Measurements from ENCODE around the gene YARS1. TPM values are rescaled to one million over a fixed set of nuclear protein-coding genes. Genes with fewer than 3 reads are reported as not detected.

The YARS1 gene
- total RNA-seq, 4 donors from 2014 or later = 24.8 to 40.0 (median 30.2) TPM

- no peak for TF ChIP-seq POLR2A (IDR thresholded peaks at IDR 0.05)
- TF ChIP-seq CTCF (IDR thresholded peaks at IDR 0.05) = no peak
- no peak overlapping the region for H3K4me3 ChIP-seq (ENCODE audit: low read depth, poor library complexity, severe bottlenecking)
- 60 to 62% methylated on average over 19 to 27 of the region's 32 CpGs for WGBS, 2 donors
- intact Hi-C loops (cut with DNase I; ENCODE audit: low total_unique reads) = loop anchor here (5.0 kb wide), 1 partner anchor 57 kb away; no protein-coding TSS in a partner anchor
- no peak for DNase-seq (ENCODE audit: low spot score in 2 of 2)
Observed at GRCh38 chr1:32769524-32770220, 47.5 kb downstream of the YARS1 start.

GRCh38 chr1:32768110-32768850 lies 48.9 kb downstream of the YARS1 start:
- intact Hi-C loops (cut with DNase I; ENCODE audit: low total_unique reads) = no loop called here
- DNase-seq (ENCODE audit: low spot score in 2 of 2) = no peak
- 69 to 75% methylated on average over 16 of the region's 16 CpGs for WGBS, 2 donors
- TF ChIP-seq POLR2A (IDR thresholded peaks at IDR 0.05) = no peak
- no peak for TF ChIP-seq CTCF (IDR thresholded peaks at IDR 0.05)
- no peak overlapping the region for H3K4me3 ChIP-seq (ENCODE audit: low read depth, poor library complexity, severe bottlenecking)

GRCh38 chr1:32767641-32768040 lies 49.5 kb downstream of the YARS1 start:
- H3K4me3 ChIP-seq (ENCODE audit: low read depth, poor library complexity, severe bottlenecking) = no peak overlapping the region
- no peak for TF ChIP-seq CTCF (IDR thresholded peaks at IDR 0.05)
- TF ChIP-seq POLR2A (IDR thresholded peaks at IDR 0.05) = no peak
- DNase-seq (ENCODE audit: low spot score in 2 of 2) = no peak
- 50 to 53% methylated on average over 5 of the region's 5 CpGs for WGBS, 2 donors
- intact Hi-C loops (cut with DNase I; ENCODE audit: low total_unique reads) = no loop called here

GRCh38 chr1:32767156-32767555 lies 50.0 kb downstream of the YARS1 start:
- 63 to 72% methylated on average over 8 of the region's 8 CpGs for WGBS, 2 donors
- intact Hi-C loops (cut with DNase I; ENCODE audit: low total_unique reads) = no loop called here
- TF ChIP-seq POLR2A (IDR thresholded peaks at IDR 0.05) (no peak), CTCF (IDR thresholded peaks at IDR 0.05) (no peak)
- no peak overlapping the region for H3K4me3 ChIP-seq (ENCODE audit: low read depth, poor library complexity, severe bottlenecking)
- DNase-seq (ENCODE audit: low spot score in 2 of 2) = no peak

GRCh38 chr1:32766328-32766972 lies 50.7 kb downstream of the YARS1 start:
- DNase-seq (ENCODE audit: low spot score in 2 of 2) = no peak
- intact Hi-C loops (cut with DNase I; ENCODE audit: low total_unique reads) = no loop called here
- no peak overlapping the region for H3K4me3 ChIP-seq (ENCODE audit: low read depth, poor library complexity, severe bottlenecking)
- no peak for TF ChIP-seq CTCF (IDR thresholded peaks at IDR 0.05)
- TF ChIP-seq POLR2A (IDR thresholded peaks at IDR 0.05) = no peak
- 63 to 69% methylated on average over 7 of the region's 7 CpGs for WGBS, 2 donors

Data from lower leg skin (tissue), 4 donors.